ENCODE measurements around the gene LDLRAD3.

DNA sequence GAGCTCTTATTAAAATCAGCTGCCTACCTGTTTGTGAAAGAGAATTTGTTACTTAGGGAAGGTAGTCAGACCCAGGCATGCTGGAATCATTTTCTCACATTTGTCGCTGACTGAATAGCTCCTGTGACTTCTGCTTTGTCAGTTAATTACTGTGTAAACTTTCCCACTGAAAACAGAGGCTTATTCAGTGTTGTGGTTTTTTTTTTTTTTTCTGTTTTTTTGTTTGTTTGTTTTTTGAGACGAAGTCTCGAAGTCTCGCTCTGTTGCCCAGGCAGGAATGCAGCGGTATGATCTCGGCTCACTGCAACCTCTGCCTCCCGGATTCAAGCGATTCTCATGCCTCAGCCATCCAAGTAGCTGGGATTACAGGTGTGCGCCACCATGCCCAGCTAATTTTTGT is 5.6 kb upstream of the LDLRAD3 start:
- TF ChIP-seq, protein P1, sequence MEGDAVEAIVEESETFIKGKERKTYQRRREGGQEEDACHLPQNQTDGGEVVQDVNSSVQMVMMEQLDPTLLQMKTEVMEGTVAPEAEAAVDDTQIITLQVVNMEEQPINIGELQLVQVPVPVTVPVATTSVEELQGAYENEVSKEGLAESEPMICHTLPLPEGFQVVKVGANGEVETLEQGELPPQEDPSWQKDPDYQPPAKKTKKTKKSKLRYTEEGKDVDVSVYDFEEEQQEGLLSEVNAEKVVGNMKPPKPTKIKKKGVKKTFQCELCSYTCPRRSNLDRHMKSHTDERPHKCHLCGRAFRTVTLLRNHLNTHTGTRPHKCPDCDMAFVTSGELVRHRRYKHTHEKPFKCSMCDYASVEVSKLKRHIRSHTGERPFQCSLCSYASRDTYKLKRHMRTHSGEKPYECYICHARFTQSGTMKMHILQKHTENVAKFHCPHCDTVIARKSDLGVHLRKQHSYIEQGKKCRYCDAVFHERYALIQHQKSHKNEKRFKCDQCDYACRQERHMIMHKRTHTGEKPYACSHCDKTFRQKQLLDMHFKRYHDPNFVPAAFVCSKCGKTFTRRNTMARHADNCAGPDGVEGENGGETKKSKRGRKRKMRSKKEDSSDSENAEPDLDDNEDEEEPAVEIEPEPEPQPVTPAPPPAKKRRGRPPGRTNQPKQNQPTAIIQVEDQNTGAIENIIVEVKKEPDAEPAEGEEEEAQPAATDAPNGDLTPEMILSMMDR (IDR thresholded peaks at IDR 0.05): no peak
- TF ChIP-seq EZH2phosphoT487 (IDR thresholded peaks at IDR 0.05) (no peak), EZH2 (IDR thresholded peaks at IDR 0.05) (no peak)
